PC-3 (cell line): ENCODE data around the gene ZNF699.
A peak's percentile ranks its signal among the peaks of the same experiment; 100 is the strongest.

Experiments used
- CTCF ChIP-seq: fragments of 300-600 bp; sonication (generic); conservative IDR thresholded peaks from 2 replicates; pipeline ENCODE4 v1.5.1; 2017; ENCODE audit warnings: antibody characterized with exemption, low read depth, mild to moderate bottlenecking, low read length
- EZH2 ChIP-seq: fragments of 300-600 bp; sonication (generic); IDR thresholded peaks from one replicate; pipeline ENCODE4 v1.6.1; 2017; ENCODE audit warnings: antibody characterized with exemption, mild to moderate bottlenecking, low read length; ENCODE audit not compliant: unreplicated experiment
- EZH2phosphoT487 ChIP-seq: fragments of 300-600 bp; sonication (generic); IDR thresholded peaks from 2 replicates; pipeline ENCODE4 v1.6.1; 2018; ENCODE audit warnings: mild to moderate bottlenecking, antibody characterized with exemption, low read length, borderline replicate concordance

- peak; percentile 38; the same call in 1 of the 2 replicates for TF ChIP-seq CTCF
- TF ChIP-seq EZH2 = no peak
- TF ChIP-seq EZH2phosphoT487 = no peak
These were observed 14.4 kb upstream of the ZNF699 start, which contains the start of gene ZNF559 for GRCh38 chr19:9323919-9324583.
